Left ventricle myocardium inferior (tissue), 1 donor: ENCODE measurements around the gene POC1B. TPM values are rescaled to one million over a fixed set of nuclear protein-coding genes. Genes with fewer than 3 reads are reported as not detected.

ENCODE experiments used
- DNase-seq: peaks from one replicate; pipeline ENCODE4 v3.0.0-alpha.2; 2020
- H3K27ac ChIP-seq: fragments of 200-600 bp; replicated peaks from 2 replicates; pipeline ENCODE4 v1.8.0; 2021
- H3K27me3 ChIP-seq: fragments of 200-600 bp; 2 replicates; pipeline ENCODE4 v1.8.0; 2021; ENCODE audit warnings: low read depth
- H3K36me3 ChIP-seq: fragments of 200-600 bp; 2 replicates; pipeline ENCODE4 v1.8.0; 2021
- H3K4me1 ChIP-seq: fragments of 200-600 bp; 2 replicates; pipeline ENCODE4 v1.8.0; 2021
- H3K4me3 ChIP-seq: fragments of 200-600 bp; 2 replicates; pipeline ENCODE4 v1.8.0; 2021; ENCODE audit warnings: mild to moderate bottlenecking, moderate library complexity
- H3K9me3 ChIP-seq: fragments of 200-600 bp; replicated peaks from 2 replicates; pipeline ENCODE4 v1.8.0; 2021
- intact Hi-C: fragments of 100-400 bp; cut with micrococcal nuclease; formaldehyde crosslinking; loops from one replicate; pipeline ENCODE4 v1.11.0; 2022
- total RNA-seq: library from RNA; stranded (reverse); fragmentation: NEBNext Ultra II Directional; extraction: Animal tissue kit (Norgen Biotek cat#: 25700); gene quantifications from one replicate; pipeline ENCODE4 v1.2.1, GENCODE V29; 2021
- TF ChIP-seq, protein P1 (sequence below): fragments of 200-600 bp; IDR thresholded peaks from 2 replicates; pipeline ENCODE4 v1.8.0; 2021; ENCODE audit warnings: antibody characterized with exemption, mild to moderate bottlenecking, borderline replicate concordance
- donor health status: DM: no; HTN: yes; CAD: no; lungs with severe emphysema.

Gene POC1B
- total RNA-seq, 1 donor from 2014 or later: 8.6 TPM

DNA sequence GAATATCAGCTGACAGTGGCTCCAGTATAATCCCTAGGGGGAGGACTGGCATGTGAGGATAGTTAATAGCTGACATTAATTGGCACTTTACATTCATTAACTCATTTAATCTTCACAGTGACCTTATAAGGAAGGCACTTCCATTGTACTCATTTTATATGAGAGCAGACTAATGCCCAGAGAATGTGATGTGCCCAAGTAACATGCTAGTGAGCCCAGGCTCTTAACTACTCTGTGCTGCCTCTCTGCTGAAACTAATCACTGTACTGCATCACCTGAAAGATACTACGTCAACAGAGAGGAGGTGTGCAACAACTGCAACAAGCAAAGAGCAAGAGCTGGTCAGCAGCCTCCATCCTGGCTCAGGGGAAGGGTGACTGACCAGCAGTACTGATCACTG lies 41.4 kb downstream of the POC1B start:
- Histone ChIP-seq H3K27me3 (no peaks in the 10 kb centered on the region), H3K27ac (no peak overlapping the region), H3K36me3 (peaks cover 9% of the 10 kb centered on the region), H3K4me3 (no peak overlapping the region), H3K9me3 (no peaks in the 10 kb centered on the region), H3K4me1 (no peaks in the 10 kb centered on the region)
- TF ChIP-seq, protein P1, sequence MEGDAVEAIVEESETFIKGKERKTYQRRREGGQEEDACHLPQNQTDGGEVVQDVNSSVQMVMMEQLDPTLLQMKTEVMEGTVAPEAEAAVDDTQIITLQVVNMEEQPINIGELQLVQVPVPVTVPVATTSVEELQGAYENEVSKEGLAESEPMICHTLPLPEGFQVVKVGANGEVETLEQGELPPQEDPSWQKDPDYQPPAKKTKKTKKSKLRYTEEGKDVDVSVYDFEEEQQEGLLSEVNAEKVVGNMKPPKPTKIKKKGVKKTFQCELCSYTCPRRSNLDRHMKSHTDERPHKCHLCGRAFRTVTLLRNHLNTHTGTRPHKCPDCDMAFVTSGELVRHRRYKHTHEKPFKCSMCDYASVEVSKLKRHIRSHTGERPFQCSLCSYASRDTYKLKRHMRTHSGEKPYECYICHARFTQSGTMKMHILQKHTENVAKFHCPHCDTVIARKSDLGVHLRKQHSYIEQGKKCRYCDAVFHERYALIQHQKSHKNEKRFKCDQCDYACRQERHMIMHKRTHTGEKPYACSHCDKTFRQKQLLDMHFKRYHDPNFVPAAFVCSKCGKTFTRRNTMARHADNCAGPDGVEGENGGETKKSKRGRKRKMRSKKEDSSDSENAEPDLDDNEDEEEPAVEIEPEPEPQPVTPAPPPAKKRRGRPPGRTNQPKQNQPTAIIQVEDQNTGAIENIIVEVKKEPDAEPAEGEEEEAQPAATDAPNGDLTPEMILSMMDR: no peak
- no peak for DNase-seq
- intact Hi-C loops: no loop called here

DNA sequence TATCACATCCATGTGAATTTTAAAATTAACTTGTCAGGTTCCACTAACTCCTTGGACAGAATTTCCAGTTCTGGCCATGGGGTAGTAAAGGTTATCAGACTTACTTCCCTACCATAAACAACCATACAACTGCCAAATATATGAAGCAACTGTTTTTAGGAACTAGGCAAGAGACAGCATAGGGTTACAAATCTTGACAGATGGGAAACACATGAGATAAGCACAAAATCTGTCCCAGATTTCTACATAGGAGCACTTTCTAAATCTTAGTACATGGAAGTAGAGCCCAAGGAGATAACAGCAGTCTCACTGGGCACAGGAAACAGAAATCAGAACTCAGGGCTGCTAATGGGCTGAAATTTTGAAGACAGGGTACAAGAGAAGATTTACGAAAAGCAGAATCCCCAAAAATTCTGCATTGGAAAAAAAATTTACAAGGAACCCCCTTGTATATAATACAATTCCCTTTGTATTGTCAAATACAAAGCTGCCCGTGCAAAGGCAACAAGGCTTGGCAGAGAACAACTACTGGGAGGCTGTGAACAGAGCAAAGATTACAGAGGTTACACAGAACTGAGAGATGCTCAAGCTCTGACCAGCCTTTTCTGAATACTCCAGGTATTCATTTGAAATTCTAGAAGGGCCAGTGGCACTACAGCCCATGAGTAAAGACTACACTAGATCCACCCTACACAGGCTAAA lies 44.5 kb downstream of the POC1B start:
- intact Hi-C loops: no loop called here
- Histone ChIP-seq H3K4me1 (no peaks in the 10 kb centered on the region), H3K4me3 (no peak overlapping the region), H3K27ac (no peak overlapping the region), H3K27me3 (no peaks in the 10 kb centered on the region), H3K36me3 (no peaks in the 10 kb centered on the region), H3K9me3 (no peaks in the 10 kb centered on the region)
- TF ChIP-seq, protein P1: no peak
- no peak for DNase-seq

DNA sequence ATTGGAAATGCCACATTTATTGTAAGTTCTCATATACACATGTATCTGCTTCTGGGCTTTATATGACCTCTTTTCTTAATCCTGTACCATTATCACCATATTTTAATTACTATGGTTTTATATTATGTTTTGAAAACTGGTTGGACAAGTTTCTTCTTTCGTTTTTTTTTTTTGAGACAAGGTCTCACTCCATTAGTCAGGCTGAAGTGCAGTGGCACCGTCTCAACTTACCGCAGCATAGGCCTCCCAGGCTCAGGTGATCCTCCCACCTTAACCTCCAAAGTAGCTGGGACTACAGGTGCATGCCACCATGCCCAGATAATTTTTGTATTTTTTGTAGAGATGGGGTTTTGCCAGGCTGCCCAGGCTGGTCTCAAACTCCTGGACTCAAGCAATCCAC lies 45.9 kb downstream of the POC1B start:
- no peak overlapping the region for H3K4me3 ChIP-seq
- intact Hi-C loops: no loop called here
- no peaks in the 10 kb centered on the region for H3K9me3 ChIP-seq
- no peaks in the 10 kb centered on the region for H3K27me3 ChIP-seq
- DNase-seq: no peak
- no peaks in the 10 kb centered on the region for H3K4me1 ChIP-seq
- no peak overlapping the region for H3K27ac ChIP-seq
- H3K36me3 ChIP-seq: no peaks in the 10 kb centered on the region
- TF ChIP-seq, protein P1: no peak

DNA sequence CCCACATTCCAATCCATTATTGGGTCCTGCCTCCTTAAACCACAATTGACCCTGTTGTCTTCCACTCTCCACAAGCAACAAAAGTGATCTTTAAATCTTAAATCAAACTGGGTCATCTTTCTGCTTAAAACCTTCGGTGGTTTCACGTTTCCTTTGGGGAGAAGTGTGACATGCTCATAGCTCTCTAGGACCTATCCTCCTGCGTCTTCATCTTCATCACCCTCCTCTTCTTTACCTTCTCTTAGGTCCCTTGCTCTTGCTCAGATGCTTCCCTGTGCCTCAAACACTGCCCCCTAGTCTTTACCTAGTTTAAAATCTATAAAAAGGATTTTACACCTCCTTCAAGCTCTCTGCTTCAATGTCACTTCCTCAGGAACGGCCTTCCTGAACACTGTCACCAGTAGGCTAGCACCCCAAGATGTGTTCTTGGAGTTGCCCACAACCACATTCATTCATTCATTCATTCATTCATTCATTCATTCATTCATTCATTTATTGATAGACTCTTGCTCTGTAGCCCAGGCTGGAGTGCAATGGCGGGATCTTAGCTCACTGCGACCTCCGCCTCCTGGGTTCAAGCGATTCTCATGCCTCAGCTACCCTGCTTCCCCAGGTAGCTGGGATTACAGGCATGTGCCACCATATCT lies 48.1 kb downstream of the POC1B start:
- Histone ChIP-seq H3K4me1 (no peaks in the 10 kb centered on the region), H3K36me3 (no peaks in the 10 kb centered on the region), H3K27ac (no peak overlapping the region), H3K9me3 (no peaks in the 10 kb centered on the region), H3K4me3 (no peak overlapping the region), H3K27me3 (no peaks in the 10 kb centered on the region)
- TF ChIP-seq, protein P1: no peak
- no peak for DNase-seq
- intact Hi-C loops: no loop called here

DNA sequence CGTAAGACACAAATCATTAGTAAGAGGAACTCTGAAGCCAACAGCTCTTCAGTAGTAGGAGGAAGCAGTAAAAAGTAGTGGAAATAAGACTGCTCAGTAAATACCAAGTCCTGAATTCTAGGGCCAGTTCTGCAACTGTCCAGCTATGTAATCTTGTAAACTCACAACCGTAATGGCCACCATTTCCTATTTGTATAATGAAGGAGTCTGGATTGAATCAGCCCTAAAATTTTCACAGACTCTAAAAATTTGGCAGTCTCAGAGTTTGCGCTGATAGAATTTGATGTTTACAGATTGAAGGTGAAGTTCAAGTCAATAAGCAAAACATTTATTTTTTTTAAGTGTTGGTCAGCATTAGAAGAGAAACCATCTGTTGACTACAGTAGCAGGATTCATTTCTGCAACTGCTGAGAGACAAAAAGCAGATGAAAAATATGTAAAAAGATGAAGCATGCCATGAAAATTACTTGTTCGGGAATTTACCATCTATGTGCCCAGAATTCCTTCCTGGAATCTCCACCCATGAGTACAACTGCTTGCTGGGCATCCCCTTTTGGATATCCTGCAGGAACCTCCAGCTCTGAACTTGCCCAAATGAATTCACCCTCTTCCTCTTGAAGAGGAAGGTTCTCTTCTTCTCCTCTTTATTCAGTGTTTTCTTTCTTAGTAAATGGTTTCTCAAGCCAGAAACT lies 48.8 kb downstream of the POC1B start:
- no peaks in the 10 kb centered on the region for H3K9me3 ChIP-seq
- TF ChIP-seq, protein P1: no peak
- no peaks in the 10 kb centered on the region for H3K36me3 ChIP-seq
- DNase-seq: no peak
- H3K27me3 ChIP-seq: no peaks in the 10 kb centered on the region
- H3K4me3 ChIP-seq: no peak overlapping the region
- intact Hi-C loops: no loop called here
- no peaks in the 10 kb centered on the region for H3K4me1 ChIP-seq
- no peak overlapping the region for H3K27ac ChIP-seq
